Mucosa of descending colon (tissue), 3 donors: ENCODE results near the gene IFT122. TPM values are rescaled to one million over a fixed set of nuclear protein-coding genes. Genes with fewer than 3 reads are reported as not detected.

ENCODE experiments used
- ATAC-seq: fragments of 200-7000 bp; cut with Tn5 transposase; one replicate; pipeline ENCODE4 v1.9.1; 2020; ENCODE audit warnings: mild to moderate bottlenecking, moderate library complexity
- DNase-seq, 3 donors: peaks; one replicate each; pipeline ENCODE4 v3.0.0-alpha.2; 2020
- H3K36me3 ChIP-seq: fragments of 200-600 bp; one replicate; pipeline ENCODE4 v1.8.0; 2021; ENCODE audit warnings: low read depth, mild to moderate bottlenecking
- H3K4me1 ChIP-seq: fragments of 200-600 bp; one replicate; pipeline ENCODE4 v1.8.0; 2021; ENCODE audit warnings: low read depth, mild to moderate bottlenecking
- H3K4me3 ChIP-seq: fragments of 200-600 bp; one replicate; pipeline ENCODE4 v1.8.0; 2021; ENCODE audit warnings: mild to moderate bottlenecking
- H3K9me3 ChIP-seq: fragments of 200-600 bp; one replicate; pipeline ENCODE4 v1.8.0; 2021; ENCODE audit warnings: mild to moderate bottlenecking
- CTCF ChIP-seq: fragments of 200-600 bp; IDR thresholded peaks from one replicate; pipeline ENCODE4 v1.8.0; 2022; ENCODE audit warnings: antibody characterized with exemption, mild to moderate bottlenecking
- intact Hi-C, 2 donors: fragments of 100-400 bp; cut with DNase I in 1 of 2; cut with micrococcal nuclease in 1 of 2; formaldehyde crosslinking; loops; one replicate each; pipeline versions ENCODE4 v1.11.0 to v1.11.1; 2022; cut with DNase I, micrococcal nuclease
- total RNA-seq, 3 donors: library from RNA; stranded (reverse); fragmentation: NEBNext Ultra II Directional in 2 of 3; extraction: Animal tissue kit (Norgen Biotek cat#: 25700) in 2 of 3; gene quantifications; one replicate each; pipeline versions ENCODE4 v1.2.1 to v1.2.4, GENCODE V29; 2021 to 2023
- donor health status: DM: no; HTN: no; CAD: no; lungs with moderate emphysema.
- donor health status: DM: no; HTN: no; CAD: no.
- donor health status: DM: no; HTN: yes; CAD: no.

IFT122 gene
- total RNA-seq, 3 donors from 2014 or later = 24.6 to 35.0 (median 29.6) TPM

- DNase-seq = no peak
- ATAC-seq = no peak
- intact Hi-C loops = no loop called here
- TF ChIP-seq CTCF = no peak
- H3K4me1 ChIP-seq = no peaks in the 10 kb centered on the region
- no peaks in the 10 kb centered on the region for H3K36me3 ChIP-seq
- no peak overlapping the region for H3K4me3 ChIP-seq
- H3K9me3 ChIP-seq = no peaks in the 10 kb centered on the region
Measured at GRCh38 chr3:129505341-129505740, 65.3 kb downstream of the IFT122 start.

- intact Hi-C loops = no loop called here
- Histone ChIP-seq H3K4me3 (no peak overlapping the region), H3K9me3 (no peaks in the 10 kb centered on the region), H3K36me3 (no peaks in the 10 kb centered on the region), H3K4me1 (no peaks in the 10 kb centered on the region)
- DNase-seq = no peak
- ATAC-seq = no peak
- TF ChIP-seq CTCF = no peak
Measured at GRCh38 chr3:129506231-129506742, 66.3 kb downstream of the IFT122 start.

- DNase-seq = no peak
Measured at GRCh38 chr3:129507181-129507831, 67.3 kb downstream of the IFT122 start.

GRCh38 chr3:129512595-129512994 lies 72.6 kb downstream of the IFT122 start:
- no peak for TF ChIP-seq CTCF
- intact Hi-C loops = no loop called here
- Histone ChIP-seq H3K9me3 (no peaks in the 10 kb centered on the region), H3K4me1 (no peaks in the 10 kb centered on the region), H3K36me3 (no peaks in the 10 kb centered on the region), H3K4me3 (no peak overlapping the region)
- ATAC-seq (no peak), DNase-seq (no peak)

More at GRCh38 chr3:129507181-129507831, 67.3 kb downstream of the IFT122 start:
- Histone ChIP-seq H3K9me3 (no peaks in the 10 kb centered on the region), H3K36me3 (no peaks in the 10 kb centered on the region), H3K4me1 (no peaks in the 10 kb centered on the region), H3K4me3 (no peak overlapping the region)
- no peak for TF ChIP-seq CTCF
- ATAC-seq = no peak
- intact Hi-C loops = no loop called here

GRCh38 chr3:129513705-129514104 lies 73.7 kb downstream of the IFT122 start:
- no peaks in the 10 kb centered on the region for H3K4me1 ChIP-seq
- no peak for TF ChIP-seq CTCF
- no peaks in the 10 kb centered on the region for H3K36me3 ChIP-seq
- H3K9me3 ChIP-seq = no peaks in the 10 kb centered on the region
- H3K4me3 ChIP-seq = no peak overlapping the region
- intact Hi-C loops = no loop called here
- DNase-seq = no peak
- ATAC-seq = no peak

GRCh38 chr3:129514110-129514509 lies 74.1 kb downstream of the IFT122 start:
- intact Hi-C loops = no loop called here
- no peak for TF ChIP-seq CTCF
- DNase-seq (no peak), ATAC-seq (no peak)
- Histone ChIP-seq H3K9me3 (no peaks in the 10 kb centered on the region), H3K4me1 (no peaks in the 10 kb centered on the region), H3K36me3 (no peaks in the 10 kb centered on the region), H3K4me3 (no peak overlapping the region)
